Keratinocyte (primary cell): ENCODE measurements around the gene MXRA8.

Source experiments
- EZH2 ChIP-seq: IDR thresholded peaks from one replicate; pipeline ENCODE4 v1.6.1; 2012; ENCODE audit warnings: inconsistent platforms, mild to moderate bottlenecking, low read length, moderate library complexity
- TF ChIP-seq, protein P1 (sequence below), 3 experiments: IDR thresholded peaks in 1 of 3; conservative IDR thresholded peaks in 1 of 3; optimal IDR thresholded peaks in 1 of 3; 2 replicates in 2 of 3; 3 replicates in 1 of 3; pipeline versions ENCODE3 to v1.5.1; 2011; ENCODE audit warnings: low read length in 3 of 3, mild to moderate bottlenecking in 3 of 3, moderate library complexity in 2 of 3, control low read depth in 1 of 3, inconsistent platforms in 1 of 3; ENCODE audit not compliant: insufficient read depth in 2 of 3; ENCODE audit errors: extremely low read depth in 1 of 3

DNA sequence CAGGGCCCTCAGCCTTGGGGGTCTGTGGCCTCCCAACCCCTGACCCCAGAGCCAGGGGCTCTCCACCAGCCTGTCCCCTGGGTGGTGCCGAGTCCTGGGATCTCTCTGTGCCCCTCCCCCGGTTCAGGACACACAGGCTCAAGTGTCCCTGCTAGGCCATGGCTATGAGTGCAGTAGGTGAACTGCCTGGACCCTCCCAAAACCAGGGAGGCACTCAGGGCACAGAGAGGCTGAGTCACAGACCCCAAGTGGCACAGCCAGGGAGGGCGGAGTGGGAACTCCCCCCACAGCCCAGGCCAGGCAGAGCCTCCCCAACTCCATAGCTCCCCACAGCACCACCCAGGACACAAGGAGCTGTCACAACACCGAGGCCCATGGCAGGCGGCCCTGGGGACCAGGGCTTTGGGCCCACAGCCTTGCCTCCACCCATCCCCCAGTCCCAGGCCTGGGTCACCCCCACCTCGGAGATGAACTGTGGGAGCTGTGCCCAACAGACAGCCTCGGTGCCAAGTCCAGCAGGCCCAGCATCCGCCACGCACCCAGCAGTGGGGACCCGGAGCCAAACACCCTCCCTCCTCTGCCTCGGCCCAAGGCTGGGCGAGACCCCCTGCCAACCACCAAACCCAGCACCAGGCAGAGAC lies 12.4 kb downstream of the MXRA8 start:
- TF ChIP-seq, protein P1, sequence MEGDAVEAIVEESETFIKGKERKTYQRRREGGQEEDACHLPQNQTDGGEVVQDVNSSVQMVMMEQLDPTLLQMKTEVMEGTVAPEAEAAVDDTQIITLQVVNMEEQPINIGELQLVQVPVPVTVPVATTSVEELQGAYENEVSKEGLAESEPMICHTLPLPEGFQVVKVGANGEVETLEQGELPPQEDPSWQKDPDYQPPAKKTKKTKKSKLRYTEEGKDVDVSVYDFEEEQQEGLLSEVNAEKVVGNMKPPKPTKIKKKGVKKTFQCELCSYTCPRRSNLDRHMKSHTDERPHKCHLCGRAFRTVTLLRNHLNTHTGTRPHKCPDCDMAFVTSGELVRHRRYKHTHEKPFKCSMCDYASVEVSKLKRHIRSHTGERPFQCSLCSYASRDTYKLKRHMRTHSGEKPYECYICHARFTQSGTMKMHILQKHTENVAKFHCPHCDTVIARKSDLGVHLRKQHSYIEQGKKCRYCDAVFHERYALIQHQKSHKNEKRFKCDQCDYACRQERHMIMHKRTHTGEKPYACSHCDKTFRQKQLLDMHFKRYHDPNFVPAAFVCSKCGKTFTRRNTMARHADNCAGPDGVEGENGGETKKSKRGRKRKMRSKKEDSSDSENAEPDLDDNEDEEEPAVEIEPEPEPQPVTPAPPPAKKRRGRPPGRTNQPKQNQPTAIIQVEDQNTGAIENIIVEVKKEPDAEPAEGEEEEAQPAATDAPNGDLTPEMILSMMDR (optimal IDR thresholded peaks at IDR 0.05 in 1 of 3, IDR thresholded peaks at IDR 0.05 in 1 of 3, conservative IDR thresholded peaks at IDR 0.05 in 1 of 3; ENCODE audit: extremely low read depth in 1 of 3, insufficient read depth in 2 of 3, low read length in 3 of 3) = no peak
- TF ChIP-seq EZH2 = no peak
